Airway epithelial cell (primary cell): ENCODE results near the gene FSCN2. TPM values are rescaled to one million over a fixed set of nuclear protein-coding genes. Genes with fewer than 3 reads are reported as not detected.

Source experiments
- total RNA-seq: library from RNA; depleted of rRNA; stranded (reverse); fragments of >200 nt; gene quantifications from 2 replicates; pipeline ENCODE4 v1.2.3, GENCODE V29; 2015

Gene FSCN2
- 0.14 TPM in 1 of 2 replicates, not detected in the other for total RNA-seq

GRCh38 chr17:81527591-81528383 is at the start of gene FSCN2:
TSS of gene FSCN2 (plus strand) at chr17:81528377. CDS start at chr17:81528532, 155 bp downstream.

GRCh38 chr17:81512562-81513371 is 15.4 kb upstream of the FSCN2 start, which contains the start of gene ACTG1:
TSS of gene ACTG1 (minus strand) at chr17:81512799. CDS start at chr17:81512354, 445 bp downstream.

GRCh38 chr17:81552244-81553017 is 24.3 kb downstream of the FSCN2 start, which contains the start of gene FAAP100:
TSS of gene FAAP100 (minus strand) at chr17:81552353. CDS start at chr17:81552330, 23 bp downstream.

Other genes starting within 250 kb of the FSCN2 start
- 77.4 and 88.4 TPM in 2 replicates for gene SLC38A10, start 233.1 kb upstream of the FSCN2 start, total RNA-seq
- gene BAHCC1, start 132.9 kb upstream of the FSCN2 start, total RNA-seq = 6.0 and 7.1 TPM in 2 replicates
- gene ACTG1, start 15.6 kb upstream of the FSCN2 start, total RNA-seq = 6,098 and 7,194 TPM in 2 replicates
- 29.6 and 38.2 TPM in 2 replicates for gene FAAP100, start 24.0 kb downstream of the FSCN2 start, total RNA-seq
- gene NPLOC4, start 108.7 kb downstream of the FSCN2 start, total RNA-seq = 45.6 and 57.5 TPM in 2 replicates
- 0.63 and 0.74 TPM in 2 replicates for gene TSPAN10, start 108.8 kb downstream of the FSCN2 start, total RNA-seq
- gene PDE6G, start 128.2 kb downstream of the FSCN2 start, total RNA-seq = 1.4 TPM in 1 of 2 replicates, not detected in the other
- gene OXLD1, start 138.2 kb downstream of the FSCN2 start, total RNA-seq = 27.8 and 34.8 TPM in 2 replicates
- 23.0 and 27.5 TPM in 2 replicates for gene CCDC137, start 138.4 kb downstream of the FSCN2 start, total RNA-seq
- 45.1 and 45.5 TPM in 2 replicates for gene ARL16, start 155.4 kb downstream of the FSCN2 start, total RNA-seq
- 79.4 and 92.7 TPM in 2 replicates for gene HGS, start 155.6 kb downstream of the FSCN2 start, total RNA-seq
- gene MRPL12, start 175.0 kb downstream of the FSCN2 start, total RNA-seq = 136 and 143 TPM in 2 replicates
- 56.4 and 66.7 TPM in 2 replicates for gene SLC25A10, start 183.9 kb downstream of the FSCN2 start, total RNA-seq